Prostate gland (tissue), 2 donors: Measurements from ENCODE around the gene GNS.

Experiments used
- POLR2A ChIP-seq: fragments of 450-650 bp; IDR thresholded peaks from one replicate; pipeline ENCODE4 v1.6.1; 2016; ENCODE audit warnings: antibody characterized with exemption, mild to moderate bottlenecking
- POLR2AphosphoS5 ChIP-seq: sonication (generic); formaldehyde crosslinking; IDR thresholded peaks from one replicate; pipeline ENCODE4 v1.6.1; 2017; ENCODE audit warnings: antibody characterized with exemption
- TF ChIP-seq, protein P1 (sequence below), 4 experiments: fragments of 200-600 bp in 2 of 4; fragments of 450-650 bp in 2 of 4; sonication (generic) in 2 of 4; IDR thresholded peaks; 1 replicate in 3 of 4; 2 replicates in 1 of 4; pipeline ENCODE4 v1.5.1; 2016 to 2019; ENCODE audit warnings: antibody characterized with exemption in 4 of 4, mild to moderate bottlenecking in 2 of 4, moderate library complexity in 2 of 4

DNA sequence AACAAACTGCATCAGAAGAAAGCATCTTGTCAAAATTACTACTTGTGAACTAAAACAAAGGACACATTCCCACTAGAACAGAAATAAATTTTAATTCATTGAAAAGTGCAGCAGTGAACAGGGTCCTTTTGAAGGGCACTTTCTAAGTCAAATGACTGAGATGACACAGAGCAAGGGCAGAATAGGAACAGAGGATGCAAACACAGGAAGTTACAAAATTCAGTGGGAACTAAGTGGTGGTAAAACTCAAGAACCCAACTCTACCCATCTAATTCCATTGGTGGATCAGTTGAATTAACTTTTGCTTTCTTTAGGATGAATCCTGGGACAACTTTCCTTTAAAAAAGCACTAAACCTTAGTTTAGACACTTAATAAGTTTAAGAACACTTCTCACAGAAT is 45.8 kb downstream of the GNS start:
- TF ChIP-seq POLR2AphosphoS5 (no peak), POLR2A (no peak)
- TF ChIP-seq, protein P1, sequence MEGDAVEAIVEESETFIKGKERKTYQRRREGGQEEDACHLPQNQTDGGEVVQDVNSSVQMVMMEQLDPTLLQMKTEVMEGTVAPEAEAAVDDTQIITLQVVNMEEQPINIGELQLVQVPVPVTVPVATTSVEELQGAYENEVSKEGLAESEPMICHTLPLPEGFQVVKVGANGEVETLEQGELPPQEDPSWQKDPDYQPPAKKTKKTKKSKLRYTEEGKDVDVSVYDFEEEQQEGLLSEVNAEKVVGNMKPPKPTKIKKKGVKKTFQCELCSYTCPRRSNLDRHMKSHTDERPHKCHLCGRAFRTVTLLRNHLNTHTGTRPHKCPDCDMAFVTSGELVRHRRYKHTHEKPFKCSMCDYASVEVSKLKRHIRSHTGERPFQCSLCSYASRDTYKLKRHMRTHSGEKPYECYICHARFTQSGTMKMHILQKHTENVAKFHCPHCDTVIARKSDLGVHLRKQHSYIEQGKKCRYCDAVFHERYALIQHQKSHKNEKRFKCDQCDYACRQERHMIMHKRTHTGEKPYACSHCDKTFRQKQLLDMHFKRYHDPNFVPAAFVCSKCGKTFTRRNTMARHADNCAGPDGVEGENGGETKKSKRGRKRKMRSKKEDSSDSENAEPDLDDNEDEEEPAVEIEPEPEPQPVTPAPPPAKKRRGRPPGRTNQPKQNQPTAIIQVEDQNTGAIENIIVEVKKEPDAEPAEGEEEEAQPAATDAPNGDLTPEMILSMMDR (IDR thresholded peaks at IDR 0.05) = no peak
